Tibial nerve (tissue), 4 donors: Measurements from ENCODE around the gene KIF22. TPM values are rescaled to one million over a fixed set of nuclear protein-coding genes. Genes with fewer than 3 reads are reported as not detected.
A peak's percentile ranks its signal among the peaks of the same experiment; 100 is the strongest.

Experiments
- DNase-seq, 2 donors: peaks; one replicate each; pipeline ENCODE4 v3.0.0-alpha.2; 2019; ENCODE audit warnings: low spot score in 2 of 2
- H3K27ac ChIP-seq, 4 donors: fragments of 200-600 bp; sonication (generic) in 3 of 4; one replicate each; pipeline ENCODE4 v1.5.1; 2017 to 2019; ENCODE audit warnings: mild to moderate bottlenecking in 1 of 4
- H3K27me3 ChIP-seq, 2 donors: fragments of 200-600 bp; sonication (generic) in 1 of 2; one replicate each; pipeline versions ENCODE4 v1.5.1 to v1.6.0; 2017 to 2019
- H3K36me3 ChIP-seq, 3 donors: fragments of 200-600 bp; sonication (generic); one replicate each; pipeline ENCODE4 v1.5.1; 2018 to 2019
- H3K4me1 ChIP-seq, 4 donors: fragments of 200-600 bp; sonication (generic) in 3 of 4; one replicate each; pipeline ENCODE4 v1.5.1; 2017 to 2019
- H3K4me3 ChIP-seq, 4 donors: fragments of 200-600 bp; sonication (generic) in 3 of 4; one replicate each; pipeline ENCODE4 v1.5.1; 2017 to 2019; ENCODE audit warnings: mild to moderate bottlenecking in 1 of 4, moderate library complexity in 1 of 4
- H3K9me3 ChIP-seq, 4 donors: fragments of 200-600 bp; sonication (generic) in 3 of 4; one replicate each; pipeline ENCODE4 v1.5.1; 2017 to 2019
- EP300 ChIP-seq, 2 donors: sonication (generic); formaldehyde crosslinking; IDR thresholded peaks; one replicate each; pipeline ENCODE4 v1.6.1; 2017; ENCODE audit warnings: antibody characterized with exemption in 2 of 2, mild to moderate bottlenecking in 1 of 2
- POLR2A ChIP-seq, 2 donors: fragments of 450-650 bp; IDR thresholded peaks; one replicate each; pipeline ENCODE4 v1.6.1; 2017; ENCODE audit warnings: antibody characterized with exemption in 2 of 2, mild to moderate bottlenecking in 2 of 2, moderate library complexity in 2 of 2
- WGBS, 2 donors: methylation state at CpG; one replicate each; pipeline ENCODE4 v1.1.5; 2018; 5-methylcytosine and 5-hydroxymethylcytosine counted together
- total RNA-seq, 4 donors: library from RNA; depleted of rRNA; stranded (reverse); fragments of >200 nt; gene quantifications; one replicate each; pipeline ENCODE4 v1.1.0, GENCODE V29; 2016
- TF ChIP-seq, protein P1 (sequence below), 5 experiments: fragments of 200-600 bp in 3 of 5; fragments of 450-650 bp in 2 of 5; sonication (generic) in 3 of 5; IDR thresholded peaks; one replicate each; pipeline ENCODE4 v1.5.1; 2016 to 2019; ENCODE audit warnings: antibody characterized with exemption in 5 of 5, mild to moderate bottlenecking in 3 of 5, moderate library complexity in 2 of 5

KIF22 gene
- total RNA-seq, 4 donors from 2014 or later, result 19.9 to 42.8 (median 40.5) TPM

GRCh38 chr16:29809031-29809747 lies 18.6 kb downstream of the KIF22 start:
- no peak for DNase-seq
- Histone ChIP-seq H3K27ac (peak overlapping the region; percentile 94 to 99 (median 94)), H3K9me3 (no peaks in the 10 kb centered on the region), H3K4me3 (no peak overlapping the region), H3K36me3 (peaks cover 0 to 20% (median 8%) of the 10 kb centered on the region in 3 donors), H3K27me3 (no peaks in the 10 kb centered on the region), H3K4me1 (peaks cover 0 to 71% (median 61%) of the 10 kb centered on the region in 4 donors)
- 71 to 90% methylated on average over 11 to 25 of the region's 31 CpGs for WGBS, 2 donors
- TF ChIP-seq EP300 (IDR thresholded peaks at IDR 0.05) (no peak), POLR2A (IDR thresholded peaks at IDR 0.05) (no peak)
- TF ChIP-seq, protein P1, sequence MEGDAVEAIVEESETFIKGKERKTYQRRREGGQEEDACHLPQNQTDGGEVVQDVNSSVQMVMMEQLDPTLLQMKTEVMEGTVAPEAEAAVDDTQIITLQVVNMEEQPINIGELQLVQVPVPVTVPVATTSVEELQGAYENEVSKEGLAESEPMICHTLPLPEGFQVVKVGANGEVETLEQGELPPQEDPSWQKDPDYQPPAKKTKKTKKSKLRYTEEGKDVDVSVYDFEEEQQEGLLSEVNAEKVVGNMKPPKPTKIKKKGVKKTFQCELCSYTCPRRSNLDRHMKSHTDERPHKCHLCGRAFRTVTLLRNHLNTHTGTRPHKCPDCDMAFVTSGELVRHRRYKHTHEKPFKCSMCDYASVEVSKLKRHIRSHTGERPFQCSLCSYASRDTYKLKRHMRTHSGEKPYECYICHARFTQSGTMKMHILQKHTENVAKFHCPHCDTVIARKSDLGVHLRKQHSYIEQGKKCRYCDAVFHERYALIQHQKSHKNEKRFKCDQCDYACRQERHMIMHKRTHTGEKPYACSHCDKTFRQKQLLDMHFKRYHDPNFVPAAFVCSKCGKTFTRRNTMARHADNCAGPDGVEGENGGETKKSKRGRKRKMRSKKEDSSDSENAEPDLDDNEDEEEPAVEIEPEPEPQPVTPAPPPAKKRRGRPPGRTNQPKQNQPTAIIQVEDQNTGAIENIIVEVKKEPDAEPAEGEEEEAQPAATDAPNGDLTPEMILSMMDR (IDR thresholded peaks at IDR 0.05), result no peak

- Histone ChIP-seq H3K36me3 (peaks cover 0 to 20% (median 8%) of the 10 kb centered on the region in 3 donors), H3K4me1 (peaks cover 0 to 74% (median 66%) of the 10 kb centered on the region in 4 donors), H3K27ac (peak overlapping the region; percentile 81 to 99 (median 94)), H3K27me3 (no peaks in the 10 kb centered on the region), H3K9me3 (no peaks in the 10 kb centered on the region), H3K4me3 (no peak overlapping the region)
- TF ChIP-seq EP300 (IDR thresholded peaks at IDR 0.05) (no peak), POLR2A (IDR thresholded peaks at IDR 0.05) (no peak)
- TF ChIP-seq, protein P1 (IDR thresholded peaks at IDR 0.05), result no peak
- 49 to 50% methylated on average over 22 to 23 of the region's 23 CpGs for WGBS, 2 donors
- DNase-seq, result no peak
Measured at GRCh38 chr16:29809850-29810698, 19.5 kb downstream of the KIF22 start.

GRCh38 chr16:29810699-29811169 lies 20.2 kb downstream of the KIF22 start:
- Histone ChIP-seq H3K4me1 (peaks cover 0 to 80% (median 70%) of the 10 kb centered on the region in 4 donors), H3K4me3 (peak overlapping the region in 2 of 4 donors; percentile 57 to 70), H3K27me3 (no peaks in the 10 kb centered on the region), H3K27ac (peak overlapping the region; percentile 81 to 99 (median 94)), H3K9me3 (no peaks in the 10 kb centered on the region), H3K36me3 (peaks cover 0 to 20% (median 8%) of the 10 kb centered on the region in 3 donors)
- no peak for DNase-seq
- TF ChIP-seq POLR2A (IDR thresholded peaks at IDR 0.05) (no peak), EP300 (IDR thresholded peaks at IDR 0.05) (no peak)
- TF ChIP-seq, protein P1 (IDR thresholded peaks at IDR 0.05), result no peak
- WGBS, 2 donors, result 22 to 29% methylated on average over 8 to 9 of the region's 9 CpGs

DNA sequence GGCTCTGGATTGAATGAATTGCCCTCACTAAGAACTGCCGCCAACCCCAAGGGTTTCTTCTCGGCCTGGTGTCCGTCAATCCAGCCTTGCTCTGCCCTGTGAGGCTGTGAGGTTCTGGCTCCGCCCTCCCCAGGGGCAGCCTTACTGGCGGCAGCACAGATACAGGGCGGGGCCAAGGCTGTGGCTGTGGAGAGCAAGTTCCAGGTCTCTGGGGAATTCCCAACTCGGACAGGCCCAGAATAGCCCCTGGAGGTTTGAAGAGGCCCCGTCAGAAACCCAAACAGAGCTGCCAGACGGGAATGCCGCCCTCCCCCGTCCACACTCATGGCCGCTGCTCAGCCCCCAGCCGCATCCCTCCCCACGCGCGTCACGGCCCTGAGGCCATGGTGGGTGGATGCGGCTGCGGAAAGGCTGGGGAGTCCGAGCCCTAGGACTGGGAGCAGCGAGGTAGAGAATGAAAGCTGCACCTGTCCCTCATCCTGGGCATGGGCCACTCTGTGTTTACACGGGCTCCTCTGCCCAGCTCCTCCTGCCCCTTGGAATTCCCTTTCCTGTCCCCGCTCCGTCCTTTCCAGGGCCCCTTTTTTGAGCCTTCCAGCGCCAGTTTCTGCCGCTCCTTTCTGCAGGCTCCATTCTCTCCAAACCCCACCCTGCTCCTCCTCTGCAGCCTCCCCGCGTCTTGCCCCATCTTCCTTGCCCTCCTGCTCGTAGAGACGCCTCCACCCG lies 20.8 kb downstream of the KIF22 start:
- 0% methylated on average over 26 to 31 of the region's 31 CpGs for WGBS, 2 donors
- no peaks in the 10 kb centered on the region for H3K9me3 ChIP-seq
- DNase-seq, result peak; percentile 90 to 94
- H3K27ac ChIP-seq, result peak overlapping the region; percentile 81 to 99 (median 94)
- H3K4me3 ChIP-seq, result peak overlapping the region; percentile 35 to 70 (median 56)
- no peaks in the 10 kb centered on the region for H3K27me3 ChIP-seq
- H3K36me3 ChIP-seq, result peaks cover 0 to 20% (median 8%) of the 10 kb centered on the region in 3 donors
- TF ChIP-seq EP300 (IDR thresholded peaks at IDR 0.05) (peak; percentile 59 to 85), POLR2A (IDR thresholded peaks at IDR 0.05) (peak in 1 of 2 donors; percentile 75)
- TF ChIP-seq, protein P1 (IDR thresholded peaks at IDR 0.05), result peak in 2 of 5 experiments; percentile 10 to 32
- peaks cover 0 to 80% (median 70%) of the 10 kb centered on the region in 4 donors for H3K4me1 ChIP-seq
